NOMO-1 treated with dmso at 0.1 percent for 144 hours (cell line): ENCODE data around the gene FBXL13.
"Not testable (repeated sequence)": the region's sequence is repeated elsewhere in the genome, so short reads cannot be mapped to it uniquely, and the experiment has no call there.

ENCODE experiments used
- DNase-seq: peaks from one replicate; lab custom pipeline; 2025; ENCODE audit not compliant: unreplicated experiment; lab: John Stamatoyannopoulos, UW

The FBXL13 gene

DNA sequence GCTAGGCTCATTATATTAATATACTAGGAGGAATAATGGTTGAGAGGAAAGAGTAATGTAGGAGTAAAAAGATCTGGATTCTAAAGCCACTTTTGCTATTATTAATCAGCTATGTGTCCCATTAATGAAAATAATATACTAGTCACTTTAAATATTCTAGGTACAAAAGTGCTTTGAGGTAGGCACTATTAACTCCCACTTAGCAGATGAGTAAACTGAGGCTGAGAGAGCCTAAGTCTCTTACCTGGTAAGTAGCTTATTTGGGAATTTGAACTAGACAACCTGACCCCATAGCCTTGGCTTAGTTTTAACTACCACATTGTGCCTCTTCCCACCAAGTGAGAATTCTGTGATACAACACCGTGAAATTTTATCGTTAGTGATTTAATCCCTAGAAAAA, 6.3 kb upstream of the FBXL13 start:
- no peak for DNase-seq

DNA sequence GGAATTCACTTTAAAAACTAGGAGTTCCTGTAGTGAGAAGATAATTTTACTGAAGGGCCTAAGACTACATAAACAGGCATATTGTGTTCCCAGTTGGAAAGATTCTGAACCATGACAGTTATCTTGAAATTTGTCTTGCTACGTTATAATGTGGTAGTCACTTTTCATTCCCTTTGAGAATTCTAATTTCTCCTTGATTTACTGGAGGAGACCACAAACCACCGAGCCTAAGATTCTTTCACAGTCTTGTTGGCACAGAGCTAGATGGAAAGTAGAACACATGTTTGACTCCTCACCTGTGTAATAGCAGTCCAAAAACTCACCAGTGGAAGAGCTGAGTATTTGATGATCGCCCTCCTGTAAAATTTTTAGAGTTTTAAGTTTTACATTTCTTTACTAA, 5.2 kb upstream of the FBXL13 start:
- no peak for DNase-seq

- not testable (repeated sequence) for DNase-seq
These were observed 3.6 kb upstream of the FBXL13 start for GRCh38 chr7:103078226-103078625.

DNA sequence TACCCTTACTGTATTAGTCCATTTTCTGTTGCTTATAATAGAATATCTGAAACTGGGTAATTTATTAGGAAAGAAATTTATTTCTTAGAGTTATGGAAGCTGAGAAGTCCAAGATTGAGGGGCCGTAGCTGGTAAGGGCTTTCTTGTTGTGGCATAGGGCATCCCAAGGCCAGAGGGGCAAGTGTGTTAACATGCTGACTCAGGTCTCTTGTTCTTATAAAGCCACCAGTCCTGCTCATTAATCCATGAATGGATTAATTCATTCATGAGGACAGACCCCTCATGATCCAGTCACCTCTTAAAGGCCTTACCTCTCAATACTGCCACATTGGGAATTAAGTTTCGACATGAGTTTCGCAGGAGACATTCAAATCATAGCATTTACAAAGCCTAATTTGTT, 2.7 kb upstream of the FBXL13 start:
- no peak for DNase-seq

GRCh38 chr7:103076764-103077163, 2.2 kb upstream of the FBXL13 start:
- no peak for DNase-seq

- no peak for DNase-seq
These were observed 832 bp upstream of the FBXL13 start for GRCh38 chr7:103075337-103075918.

DNA sequence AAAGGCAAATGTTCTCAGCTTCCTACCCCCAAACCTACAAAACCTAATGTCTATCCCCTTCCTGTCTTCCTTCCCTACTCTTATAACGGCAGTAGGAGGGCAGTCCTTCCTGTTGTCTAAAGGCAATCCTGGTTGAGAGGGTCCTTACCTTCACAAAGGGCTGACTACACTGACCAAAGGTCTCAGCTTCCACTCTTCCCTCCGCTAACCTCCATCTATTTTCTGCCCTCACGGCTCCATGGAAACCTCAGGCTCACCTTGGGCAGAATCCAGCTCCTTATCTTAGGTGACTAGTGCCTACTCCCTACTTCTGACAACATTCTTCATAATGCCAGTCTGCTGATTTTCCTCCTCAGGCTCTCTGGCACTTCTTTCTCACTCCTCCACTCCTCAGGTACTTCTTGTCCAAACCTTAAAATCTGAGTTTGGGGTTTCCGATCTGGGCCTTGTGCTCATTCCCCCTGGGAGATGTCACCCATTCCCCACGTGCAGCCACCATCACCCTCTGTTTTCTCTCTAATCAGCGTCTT, 542 bp downstream of the FBXL13 start:
- DNase-seq, result no peak

GRCh38 chr7:103071000-103071399, 3.6 kb downstream of the FBXL13 start:
- no peak for DNase-seq

- no peak for DNase-seq
These were observed 5.9 kb downstream of the FBXL13 start for GRCh38 chr7:103068414-103069403.

DNA sequence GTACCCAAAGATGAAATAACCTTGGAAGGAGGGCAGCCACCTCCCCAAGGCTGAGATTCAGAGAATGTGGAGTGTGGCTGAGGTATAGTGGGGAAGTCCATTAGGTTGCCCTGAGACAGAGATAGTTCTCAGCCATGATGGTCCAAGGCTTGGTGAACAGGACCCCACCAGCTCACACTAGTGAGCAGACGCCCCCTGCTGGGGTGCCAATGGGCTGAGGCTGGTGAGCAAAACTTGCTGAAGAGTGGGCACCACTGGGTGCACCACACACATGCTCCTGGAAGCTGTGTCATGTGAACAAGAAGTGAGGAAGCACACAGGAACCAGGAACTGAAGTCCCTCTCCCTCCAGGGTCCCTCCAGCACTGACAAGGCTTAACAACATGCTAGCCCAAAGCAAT, 8.9 kb downstream of the FBXL13 start:
- DNase-seq, result no peak

- no peak for DNase-seq
These were observed 10.7 kb downstream of the FBXL13 start for GRCh38 chr7:103063895-103064294.

DNA sequence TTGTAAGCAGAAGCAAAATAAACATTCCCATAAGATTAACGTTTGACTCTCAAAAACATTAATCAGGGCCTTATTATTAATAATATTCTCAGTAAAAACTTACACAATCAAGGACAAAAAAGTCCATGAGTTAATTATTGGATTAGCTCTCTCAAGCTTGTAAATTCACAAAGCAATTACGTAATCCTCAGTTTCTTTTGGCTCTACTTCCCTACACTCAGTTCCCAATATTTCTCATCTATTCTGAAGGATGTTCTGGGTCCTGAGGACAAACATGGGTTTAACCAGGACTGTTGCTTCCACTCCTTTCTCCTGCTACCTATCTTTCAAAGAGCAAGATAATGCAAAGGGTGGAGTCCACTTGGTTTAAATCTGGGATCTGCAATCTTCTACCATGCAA, 15.1 kb downstream of the FBXL13 start:
- no peak for DNase-seq

GRCh38 chr7:103058122-103058521, 16.5 kb downstream of the FBXL13 start:
- DNase-seq, result no peak

GRCh38 chr7:103056006-103056405, 18.6 kb downstream of the FBXL13 start:
- not testable (repeated sequence) for DNase-seq

GRCh38 chr7:103051519-103051918, 23.1 kb downstream of the FBXL13 start:
- no peak for DNase-seq

DNA sequence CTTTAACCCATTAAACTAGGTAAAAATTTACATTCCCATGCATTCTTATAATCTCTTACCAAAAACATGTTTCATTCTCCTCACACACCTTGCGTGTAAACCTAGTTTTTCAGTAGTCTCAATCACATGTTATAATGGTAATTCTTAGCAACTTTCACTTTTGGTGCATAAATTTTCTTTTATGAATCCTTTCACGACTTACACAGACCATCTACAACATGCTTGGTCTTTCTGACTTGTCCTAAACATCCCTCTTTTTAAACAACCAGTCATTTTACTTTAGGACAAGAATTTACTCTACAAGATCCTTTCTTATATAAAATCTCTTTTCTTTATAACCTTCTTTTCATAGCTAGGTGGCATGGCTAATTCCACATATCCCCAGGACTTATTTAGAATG, 25.8 kb downstream of the FBXL13 start:
- DNase-seq, result no peak

DNA sequence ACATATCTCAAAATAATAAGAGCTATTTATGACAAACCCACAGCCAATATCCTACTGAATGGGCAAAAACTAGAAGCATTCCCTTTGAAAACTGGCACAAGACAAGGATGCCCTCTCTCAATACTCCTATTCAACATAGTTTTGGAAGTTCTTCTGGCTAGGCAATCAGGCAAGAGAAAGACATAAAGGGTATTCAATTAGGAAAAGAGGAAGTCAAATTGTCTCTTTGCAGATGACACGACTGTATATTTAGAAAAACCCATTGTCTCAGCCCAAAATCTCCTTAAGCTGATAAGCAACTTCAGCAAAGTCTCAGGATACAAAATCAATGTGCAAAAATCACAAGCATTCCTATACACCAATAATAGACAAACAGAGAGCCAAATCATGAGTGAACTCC, 32.8 kb downstream of the FBXL13 start:
- not testable (repeated sequence) for DNase-seq

DNA sequence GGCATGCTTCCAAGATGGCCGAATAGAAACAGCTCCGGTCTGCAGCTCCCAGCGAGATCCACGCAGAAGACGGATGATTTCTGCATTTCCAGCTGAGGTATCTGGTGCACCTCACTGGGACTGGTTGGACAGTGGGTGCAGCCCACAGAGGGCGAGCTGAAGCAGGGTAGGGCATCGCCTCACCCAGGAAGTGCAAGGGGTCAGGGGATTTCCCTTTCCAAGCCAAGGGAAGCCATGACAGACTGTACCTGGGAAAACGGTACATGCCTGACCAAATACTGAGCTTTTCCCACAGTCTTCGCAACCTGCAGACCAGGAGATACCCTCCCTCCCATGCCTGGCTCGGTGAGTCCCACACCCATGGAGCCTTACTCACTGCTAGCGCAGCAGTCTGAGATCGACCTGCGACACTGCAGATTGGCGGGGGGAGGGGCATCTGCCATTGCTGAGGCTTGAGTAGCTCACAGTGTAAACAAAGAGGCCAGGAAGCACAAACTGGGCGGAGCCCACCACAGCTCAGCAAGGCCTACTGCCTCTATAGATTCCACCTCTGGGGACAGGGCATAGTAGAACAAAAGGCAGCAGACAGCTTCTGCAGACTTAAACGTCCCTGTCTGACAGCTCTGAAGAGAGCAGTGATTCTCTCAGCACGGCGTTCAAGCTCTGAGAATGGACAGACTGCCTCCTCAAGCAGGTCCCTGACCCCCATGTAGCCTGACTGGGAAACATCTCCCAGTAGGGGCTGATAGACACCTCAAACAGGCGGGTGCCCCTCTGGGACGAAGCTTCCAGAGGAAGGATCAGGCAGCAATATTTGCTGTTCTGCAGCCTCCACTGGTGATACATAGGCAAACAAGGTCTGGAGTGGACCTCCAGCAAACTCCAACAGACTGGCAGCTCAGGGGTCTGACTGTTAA, 36.5 kb downstream of the FBXL13 start:
- not testable (repeated sequence) for DNase-seq

DNA sequence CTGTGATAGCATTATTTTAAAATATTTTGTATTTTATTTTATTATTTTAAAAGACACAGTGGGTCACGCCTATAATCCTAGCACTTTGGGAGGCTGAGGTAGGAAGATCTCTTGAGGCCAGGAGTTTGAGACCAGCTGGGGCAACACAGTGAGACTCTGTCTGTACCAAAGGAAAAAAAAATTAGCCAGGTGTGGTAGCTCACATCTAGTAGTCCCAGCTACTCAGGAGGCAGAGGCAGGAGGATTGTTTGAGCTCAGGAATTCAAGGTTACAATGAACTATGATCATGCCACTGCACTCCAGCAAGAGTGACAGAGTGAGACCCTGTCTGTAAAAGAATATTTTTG, 37.1 kb downstream of the FBXL13 start:
- no peak for DNase-seq

DNA sequence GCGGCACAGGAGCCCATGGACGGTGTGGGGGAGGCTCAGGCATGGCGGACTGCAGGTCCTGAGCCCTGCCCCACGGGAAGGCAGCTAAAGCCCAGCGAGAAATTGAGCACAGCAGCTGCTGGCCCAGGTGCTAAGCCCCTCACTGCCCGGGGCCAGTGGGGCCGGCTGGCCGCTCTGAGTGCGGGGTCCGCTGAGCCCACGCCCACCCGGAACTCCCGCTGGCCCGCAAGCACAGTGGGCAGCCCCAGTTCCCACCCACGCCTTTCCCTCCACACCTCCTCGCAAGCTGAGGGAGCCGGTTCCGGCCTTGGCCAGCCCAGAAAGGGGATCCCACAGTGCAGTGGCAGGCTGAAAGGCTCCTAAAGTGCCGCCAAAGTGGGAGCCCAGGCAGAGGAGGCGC, 40.3 kb downstream of the FBXL13 start:
- DNase-seq, result not testable (repeated sequence)

GRCh38 chr7:103031781-103032180, 42.8 kb downstream of the FBXL13 start:
- no peak for DNase-seq
